ENCODE data around the gene ANKRD13B. TPM values are rescaled to one million over a fixed set of nuclear protein-coding genes. Genes with fewer than 3 reads are reported as not detected.

Gene ANKRD13B
- total and polyA plus RNA-seq, 2 of the 13 experiments (the other 11 are each of a cell fraction or from before 2014, with no cell fraction given) = 1.7 to 1.8 TPM

DNA sequence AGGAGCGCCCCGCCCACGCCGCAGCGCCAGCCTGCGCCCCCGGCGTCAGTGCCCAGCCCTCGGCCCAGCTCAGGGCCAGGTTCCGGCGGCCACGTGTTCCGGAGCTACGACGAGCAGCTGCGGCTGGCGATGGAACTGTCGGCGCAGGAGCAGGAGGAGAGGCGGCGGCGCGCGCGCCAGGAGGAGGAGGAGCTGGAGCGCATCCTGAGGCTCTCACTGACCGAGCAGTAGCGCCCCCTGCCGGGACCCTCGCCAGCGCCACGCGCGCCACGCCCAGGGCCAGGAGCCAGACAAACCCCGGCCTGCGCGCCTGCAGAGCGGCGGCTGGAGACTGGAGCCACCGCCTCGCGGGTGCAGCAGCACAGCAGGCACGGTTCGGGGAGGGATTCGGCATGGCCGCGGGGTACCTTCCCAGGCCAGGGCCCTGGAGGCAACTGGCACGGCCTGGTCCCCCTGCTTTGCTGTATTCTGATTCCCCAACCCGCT, 20.5 kb downstream of the ANKRD13B start (continued):
- no peak for TF ChIP-seq PHB2 (IDR thresholded peaks at IDR 0.05; ENCODE audit: partially characterized antibody)
- no peak for TF ChIP-seq IKZF4 (CRISPR knock-in tag; IDR thresholded peaks at IDR 0.05; ENCODE audit: borderline replicate concordance, low read depth, not compliant biosample characterization)
- no peak for TF ChIP-seq ZNF468 (CRISPR knock-in tag; IDR thresholded peaks at IDR 0.05)
- TF ChIP-seq, protein P1, sequence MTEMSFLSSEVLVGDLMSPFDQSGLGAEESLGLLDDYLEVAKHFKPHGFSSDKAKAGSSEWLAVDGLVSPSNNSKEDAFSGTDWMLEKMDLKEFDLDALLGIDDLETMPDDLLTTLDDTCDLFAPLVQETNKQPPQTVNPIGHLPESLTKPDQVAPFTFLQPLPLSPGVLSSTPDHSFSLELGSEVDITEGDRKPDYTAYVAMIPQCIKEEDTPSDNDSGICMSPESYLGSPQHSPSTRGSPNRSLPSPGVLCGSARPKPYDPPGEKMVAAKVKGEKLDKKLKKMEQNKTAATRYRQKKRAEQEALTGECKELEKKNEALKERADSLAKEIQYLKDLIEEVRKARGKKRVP (CRISPR knock-in tag; IDR thresholded peaks at IDR 0.05) = 0 out of 4 replicates have a peak, but pooled peaks of 1 of the 2 experiments have one; percentile 43
- TF ChIP-seq, protein P2, sequence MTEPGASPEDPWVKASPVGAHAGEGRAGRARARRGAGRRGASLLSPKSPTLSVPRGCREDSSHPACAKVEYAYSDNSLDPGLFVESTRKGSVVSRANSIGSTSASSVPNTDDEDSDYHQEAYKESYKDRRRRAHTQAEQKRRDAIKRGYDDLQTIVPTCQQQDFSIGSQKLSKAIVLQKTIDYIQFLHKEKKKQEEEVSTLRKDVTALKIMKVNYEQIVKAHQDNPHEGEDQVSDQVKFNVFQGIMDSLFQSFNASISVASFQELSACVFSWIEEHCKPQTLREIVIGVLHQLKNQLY (CRISPR knock-in tag; IDR thresholded peaks at IDR 0.05) = no peak
- TF ChIP-seq HNRNPLL (IDR thresholded peaks at IDR 0.05; ENCODE audit: low read depth, low read length, poor library complexity, severe bottlenecking) = peak; percentile 71
- peak; percentile 83; the same call in 1 of the 2 replicates for TF ChIP-seq ZNF234 (CRISPR knock-in tag; conservative IDR thresholded peaks at IDR 0.05)
- TF ChIP-seq IRF2 (CRISPR knock-in tag; IDR thresholded peaks at IDR 0.05) = 0 out of 2 replicates have a peak, but pooled peaks have one; percentile 16
- peak; percentile 37; the same call in 1 of the 2 replicates for TF ChIP-seq DNMT1 (CRISPR knock-in tag; IDR thresholded peaks at IDR 0.05)
- TF ChIP-seq ZFP36 (IDR thresholded peaks at IDR 0.05; ENCODE audit: borderline replicate concordance, low read depth, low read length, partially characterized antibody) = no peak
- no peak for TF ChIP-seq ZKSCAN1 (IDR thresholded peaks at IDR 0.05; ENCODE audit: low read length)
- TF ChIP-seq, protein P3, sequence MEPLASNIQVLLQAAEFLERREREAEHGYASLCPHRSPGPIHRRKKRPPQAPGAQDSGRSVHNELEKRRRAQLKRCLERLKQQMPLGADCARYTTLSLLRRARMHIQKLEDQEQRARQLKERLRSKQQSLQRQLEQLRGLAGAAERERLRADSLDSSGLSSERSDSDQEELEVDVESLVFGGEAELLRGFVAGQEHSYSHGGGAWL (CRISPR knock-in tag; IDR thresholded peaks at IDR 0.05) = peak; percentile 79
- TF ChIP-seq NONO (IDR thresholded peaks at IDR 0.05) = no peak
- TF ChIP-seq NONO (CRISPR knock-in tag; conservative IDR thresholded peaks at IDR 0.05) = peak; percentile 91
- TF ChIP-seq, protein P4, sequence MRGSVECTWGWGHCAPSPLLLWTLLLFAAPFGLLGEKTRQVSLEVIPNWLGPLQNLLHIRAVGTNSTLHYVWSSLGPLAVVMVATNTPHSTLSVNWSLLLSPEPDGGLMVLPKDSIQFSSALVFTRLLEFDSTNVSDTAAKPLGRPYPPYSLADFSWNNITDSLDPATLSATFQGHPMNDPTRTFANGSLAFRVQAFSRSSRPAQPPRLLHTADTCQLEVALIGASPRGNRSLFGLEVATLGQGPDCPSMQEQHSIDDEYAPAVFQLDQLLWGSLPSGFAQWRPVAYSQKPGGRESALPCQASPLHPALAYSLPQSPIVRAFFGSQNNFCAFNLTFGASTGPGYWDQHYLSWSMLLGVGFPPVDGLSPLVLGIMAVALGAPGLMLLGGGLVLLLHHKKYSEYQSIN (CRISPR knock-in tag; IDR thresholded peaks at IDR 0.05; ENCODE audit: borderline replicate concordance) = no peak
- TF ChIP-seq HMG20B (CRISPR knock-in tag; conservative IDR thresholded peaks at IDR 0.05) = no peak
- TF ChIP-seq HNRNPUL1 (IDR thresholded peaks at IDR 0.05; ENCODE audit: low read depth, low read length) = no peak
- TF ChIP-seq RAD51 (IDR thresholded peaks at IDR 0.05; ENCODE audit: borderline replicate concordance) = no peak
- 0 out of 2 replicates have a peak, but pooled peaks have one; percentile 12 for TF ChIP-seq ZMYM3 (CRISPR knock-in tag; IDR thresholded peaks at IDR 0.05)
- TF ChIP-seq IRX3 (CRISPR knock-in tag; IDR thresholded peaks at IDR 0.05; ENCODE audit: borderline replicate concordance, low read depth) = peak; percentile 93
- 0 out of 2 replicates have a peak, but pooled peaks have one; percentile 47 for TF ChIP-seq SMAD9 (CRISPR knock-in tag; IDR thresholded peaks at IDR 0.05)
- TF ChIP-seq RBM22 (optimal IDR thresholded peaks at IDR 0.05; ENCODE audit: low read length) = no peak
- no peak for TF ChIP-seq SYNCRIP (IDR thresholded peaks at IDR 0.05; ENCODE audit: insufficient read depth, low read depth, low read length)
- TF ChIP-seq ZNF556 (CRISPR knock-in tag; IDR thresholded peaks at IDR 0.05; ENCODE audit: borderline replicate concordance) = peak; percentile 38; the same call in 1 of the 2 replicates
- TF ChIP-seq, protein P5, sequence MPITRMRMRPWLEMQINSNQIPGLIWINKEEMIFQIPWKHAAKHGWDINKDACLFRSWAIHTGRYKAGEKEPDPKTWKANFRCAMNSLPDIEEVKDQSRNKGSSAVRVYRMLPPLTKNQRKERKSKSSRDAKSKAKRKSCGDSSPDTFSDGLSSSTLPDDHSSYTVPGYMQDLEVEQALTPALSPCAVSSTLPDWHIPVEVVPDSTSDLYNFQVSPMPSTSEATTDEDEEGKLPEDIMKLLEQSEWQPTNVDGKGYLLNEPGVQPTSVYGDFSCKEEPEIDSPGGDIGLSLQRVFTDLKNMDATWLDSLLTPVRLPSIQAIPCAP (CRISPR knock-in tag; IDR thresholded peaks at IDR 0.05; ENCODE audit: low read depth) = no peak
- no peak for TF ChIP-seq HNRNPL (IDR thresholded peaks at IDR 0.05; ENCODE audit: low read depth, low read length)
- TF ChIP-seq, protein P6, sequence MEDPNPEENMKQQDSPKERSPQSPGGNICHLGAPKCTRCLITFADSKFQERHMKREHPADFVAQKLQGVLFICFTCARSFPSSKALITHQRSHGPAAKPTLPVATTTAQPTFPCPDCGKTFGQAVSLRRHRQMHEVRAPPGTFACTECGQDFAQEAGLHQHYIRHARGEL (CRISPR knock-in tag; IDR thresholded peaks at IDR 0.05) = no peak

Data from HepG2 (cell line).